HUES48 (cell line): ENCODE results near the gene ABCA10.

Source experiments
- H3K27ac ChIP-seq: one replicate; pipeline ENCODE4 v1.7.0; 2013; ENCODE audit warnings: low read depth, low read length, inconsistent platforms
- H3K27me3 ChIP-seq: 2 replicates; pipeline ENCODE4 v1.6.1; 2013; ENCODE audit warnings: mild to moderate bottlenecking, low read length; ENCODE audit not compliant: control insufficient read depth, insufficient read depth
- H3K36me3 ChIP-seq: 2 replicates; pipeline ENCODE4 v1.6.1; 2013; ENCODE audit warnings: low read length; ENCODE audit not compliant: control insufficient read depth, insufficient read depth
- H3K4me1 ChIP-seq: 2 replicates; pipeline ENCODE4 v1.6.1; 2013; ENCODE audit warnings: mild to moderate bottlenecking, low read length; ENCODE audit not compliant: control insufficient read depth, insufficient read depth
- H3K4me3 ChIP-seq: 2 replicates; pipeline ENCODE4 v1.5.1; 2013; ENCODE audit warnings: mild to moderate bottlenecking, low read depth, low read length
- H3K9ac ChIP-seq: 2 replicates; pipeline ENCODE4 v1.6.1; 2013; ENCODE audit warnings: mild to moderate bottlenecking, low read depth, low read length, moderate library complexity
- H3K9me3 ChIP-seq: 2 replicates; pipeline ENCODE4 v1.6.1; 2013; ENCODE audit warnings: low read length; ENCODE audit not compliant: control insufficient read depth, insufficient read depth

The ABCA10 gene

DNA sequence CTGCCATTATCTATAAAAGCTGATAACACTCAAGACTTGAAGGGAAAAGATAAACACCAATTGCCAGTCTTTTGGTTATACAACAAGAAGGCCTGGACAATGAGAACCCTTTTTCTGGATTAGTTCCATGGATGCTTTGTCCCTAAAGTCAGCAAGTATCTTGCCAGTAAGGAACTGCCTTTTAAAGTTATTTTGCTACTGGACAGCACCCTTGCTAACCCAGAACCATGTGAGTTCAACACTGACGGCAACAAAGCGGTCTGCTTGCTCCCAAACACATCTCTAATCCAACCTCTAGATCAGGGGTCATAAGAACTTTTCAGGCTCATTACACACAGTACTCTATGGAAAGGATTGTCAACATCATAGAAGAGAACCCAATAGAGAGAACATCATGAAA, 61.7 kb downstream of the ABCA10 start:
- no peaks in the 10 kb centered on the region for H3K36me3 ChIP-seq
- H3K27me3 ChIP-seq = no peaks in the 10 kb centered on the region
- H3K4me1 ChIP-seq = no peaks in the 10 kb centered on the region
- no peak overlapping the region for H3K27ac ChIP-seq
- H3K4me3 ChIP-seq = no peak overlapping the region
- no peaks in the 10 kb centered on the region for H3K9me3 ChIP-seq
- H3K9ac ChIP-seq = no peak overlapping the region

GRCh38 chr17:69164206-69164605, 64.4 kb downstream of the ABCA10 start:
- H3K9ac ChIP-seq = no peak overlapping the region

DNA sequence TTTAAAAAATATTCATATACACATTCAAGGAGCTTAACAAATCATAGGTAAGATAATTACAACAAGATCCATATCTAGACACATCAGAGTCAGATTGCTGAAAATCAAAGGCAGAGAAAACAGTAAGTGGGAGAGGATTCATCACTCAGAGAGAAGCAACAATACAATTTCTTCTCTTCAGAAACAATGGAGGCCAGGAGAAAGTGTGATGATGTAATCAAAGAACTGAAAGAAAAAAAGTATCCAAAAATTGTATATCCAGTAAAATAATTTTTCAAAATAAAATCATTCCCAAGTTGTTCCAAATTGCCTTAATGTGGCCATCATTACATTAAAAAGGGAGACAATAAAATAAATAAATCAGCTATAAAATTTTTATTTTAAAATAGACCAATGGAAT, 69.2 kb downstream of the ABCA10 start:
- H3K4me3 ChIP-seq = no peak overlapping the region
- H3K4me1 ChIP-seq = no peaks in the 10 kb centered on the region
- H3K27ac ChIP-seq = no peak overlapping the region
- no peaks in the 10 kb centered on the region for H3K27me3 ChIP-seq
- H3K36me3 ChIP-seq = no peaks in the 10 kb centered on the region
- H3K9me3 ChIP-seq = no peaks in the 10 kb centered on the region
- H3K9ac ChIP-seq = no peak overlapping the region

More at GRCh38 chr17:69164206-69164605, 64.4 kb downstream of the ABCA10 start:
- Histone ChIP-seq H3K4me1 (no peaks in the 10 kb centered on the region), H3K36me3 (no peaks in the 10 kb centered on the region), H3K27me3 (no peaks in the 10 kb centered on the region), H3K4me3 (no peak overlapping the region), H3K9me3 (no peaks in the 10 kb centered on the region), H3K27ac (no peak overlapping the region)

DNA sequence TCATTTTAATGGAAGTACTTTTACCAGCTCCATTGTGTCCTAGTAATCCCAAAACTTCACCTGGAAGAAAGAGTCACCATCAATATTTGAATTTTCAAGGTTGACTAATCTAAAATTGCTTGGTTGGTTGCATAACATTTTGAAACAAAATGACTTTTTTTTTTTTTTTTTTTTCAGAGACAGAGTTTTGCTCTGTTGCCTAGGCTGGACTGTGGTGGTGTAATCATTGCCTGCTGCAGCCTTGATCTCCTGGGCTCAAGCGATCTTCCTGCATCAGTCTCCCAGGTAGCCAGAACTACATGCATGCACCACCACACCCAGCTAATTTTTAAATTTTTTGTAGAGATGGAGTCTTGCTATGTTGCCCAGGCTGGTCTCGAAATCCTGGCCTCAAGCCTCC, 74.4 kb downstream of the ABCA10 start:
- no peaks in the 10 kb centered on the region for H3K9me3 ChIP-seq

GRCh38 chr17:69150333-69150732, 78.3 kb downstream of the ABCA10 start:
- Histone ChIP-seq H3K4me3 (no peak overlapping the region), H3K4me1 (no peaks in the 10 kb centered on the region), H3K36me3 (no peaks in the 10 kb centered on the region), H3K27ac (no peak overlapping the region), H3K9ac (no peak overlapping the region), H3K27me3 (no peaks in the 10 kb centered on the region), H3K9me3 (no peaks in the 10 kb centered on the region)

More for the DNA sequence above, 74.4 kb downstream of the ABCA10 start:
- H3K4me3 ChIP-seq = no peak overlapping the region
- H3K4me1 ChIP-seq = no peaks in the 10 kb centered on the region
- no peak overlapping the region for H3K27ac ChIP-seq
- H3K9ac ChIP-seq = no peak overlapping the region
- H3K36me3 ChIP-seq = no peaks in the 10 kb centered on the region
- H3K27me3 ChIP-seq = no peaks in the 10 kb centered on the region

DNA sequence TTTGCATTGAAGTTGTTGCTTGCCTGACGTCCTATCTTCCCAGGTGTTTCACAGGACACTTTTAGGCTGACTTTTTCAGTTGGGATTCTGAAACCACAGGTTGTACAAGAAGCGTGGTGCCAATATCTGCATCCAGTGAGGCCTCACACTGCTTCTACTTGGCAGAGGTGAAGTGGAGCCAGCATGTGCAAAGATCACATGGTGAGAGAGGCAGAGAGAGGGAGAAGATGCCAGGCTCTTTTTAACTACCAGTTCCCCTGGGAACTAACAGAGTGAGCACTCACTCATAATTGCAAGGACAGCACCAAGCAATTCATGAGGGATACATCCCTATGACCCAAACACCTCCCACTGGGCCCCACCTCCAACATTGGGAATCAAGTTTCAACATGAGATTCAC, 81.2 kb downstream of the ABCA10 start:
- H3K36me3 ChIP-seq = no peaks in the 10 kb centered on the region
- no peak overlapping the region for H3K27ac ChIP-seq
- no peaks in the 10 kb centered on the region for H3K9me3 ChIP-seq
- no peak overlapping the region for H3K4me3 ChIP-seq
- H3K27me3 ChIP-seq = no peaks in the 10 kb centered on the region
- H3K4me1 ChIP-seq = no peaks in the 10 kb centered on the region
- H3K9ac ChIP-seq = no peak overlapping the region

DNA sequence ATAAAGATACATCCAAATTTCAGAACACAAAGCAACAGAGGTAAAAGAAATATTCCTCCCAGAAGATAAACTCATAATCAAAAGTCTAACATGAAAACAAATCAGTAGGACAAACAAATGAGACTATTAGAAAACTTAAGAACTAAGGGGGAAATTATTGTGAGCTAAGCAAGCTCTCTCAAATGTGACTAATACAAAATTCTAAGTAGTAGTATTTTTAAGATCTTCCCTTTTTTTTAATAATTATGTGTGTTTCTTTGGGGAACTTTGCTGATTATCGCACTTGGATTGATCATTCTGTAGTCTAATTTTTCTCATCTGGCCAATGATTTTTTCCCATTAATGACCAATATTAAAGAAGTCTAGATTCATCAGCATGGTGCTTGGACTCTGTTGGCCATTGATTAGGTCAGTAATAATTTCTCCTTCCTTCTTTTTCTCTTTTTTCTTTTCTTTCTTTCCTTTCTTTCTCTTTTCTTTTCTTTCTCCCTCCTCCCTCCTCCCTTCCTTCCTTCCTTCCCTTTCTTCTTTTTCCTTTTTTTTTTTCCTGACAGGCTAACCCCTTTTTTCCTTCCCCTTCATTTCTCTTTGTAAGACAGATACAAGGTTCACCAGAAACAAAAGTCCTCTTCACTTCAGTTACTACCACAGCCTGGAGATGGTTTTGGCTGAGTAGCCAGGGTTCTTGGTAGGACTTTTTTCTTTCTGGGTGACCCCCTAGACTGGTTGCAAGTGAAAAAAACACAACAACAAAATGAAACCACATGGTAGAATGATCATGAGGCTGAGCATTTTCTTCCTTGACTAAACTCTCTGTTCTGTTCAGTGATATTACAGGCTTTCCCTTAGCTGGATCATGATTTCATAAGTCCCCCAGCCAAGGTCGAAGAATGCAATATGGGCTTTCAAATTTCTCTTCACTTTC, 84.0 kb downstream of the ABCA10 start:
- Histone ChIP-seq H3K27ac (no peak overlapping the region), H3K9ac (no peak overlapping the region)

DNA sequence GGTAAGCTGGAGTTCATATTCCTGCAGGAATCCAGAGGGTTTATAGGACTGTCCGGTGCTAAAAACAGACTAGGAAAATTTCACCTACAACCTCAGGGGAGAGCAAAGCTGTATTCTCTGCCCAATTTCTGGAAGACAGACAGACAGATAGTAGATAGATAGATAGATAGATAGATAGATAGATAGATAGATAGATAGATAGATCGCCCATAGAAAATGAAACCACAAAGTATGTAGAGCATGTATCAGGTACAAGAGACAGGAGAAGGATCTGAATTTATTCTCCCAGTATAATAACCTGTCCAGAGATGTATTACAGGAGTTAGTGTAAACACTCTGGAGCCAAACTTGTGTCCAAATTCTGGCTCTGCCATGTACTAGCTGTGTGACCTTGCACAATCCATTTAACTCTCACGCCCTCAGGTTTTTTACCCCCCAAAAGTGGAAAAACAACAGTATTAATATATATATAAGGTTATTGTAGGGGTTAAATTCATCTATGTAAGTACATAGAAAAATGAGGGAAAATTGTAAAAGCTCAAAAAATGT, 84.9 kb downstream of the ABCA10 start:
- H3K9ac ChIP-seq = no peak overlapping the region
- H3K27ac ChIP-seq = no peak overlapping the region
- no peak overlapping the region for H3K4me3 ChIP-seq
- no peaks in the 10 kb centered on the region for H3K27me3 ChIP-seq
- no peaks in the 10 kb centered on the region for H3K4me1 ChIP-seq
- no peaks in the 10 kb centered on the region for H3K36me3 ChIP-seq
- no peaks in the 10 kb centered on the region for H3K9me3 ChIP-seq

More for the DNA sequence above, 84.0 kb downstream of the ABCA10 start:
- H3K4me1 ChIP-seq = no peaks in the 10 kb centered on the region
- H3K36me3 ChIP-seq = no peaks in the 10 kb centered on the region
- H3K27me3 ChIP-seq = no peaks in the 10 kb centered on the region
- H3K9me3 ChIP-seq = no peaks in the 10 kb centered on the region
- H3K4me3 ChIP-seq = no peak overlapping the region

DNA sequence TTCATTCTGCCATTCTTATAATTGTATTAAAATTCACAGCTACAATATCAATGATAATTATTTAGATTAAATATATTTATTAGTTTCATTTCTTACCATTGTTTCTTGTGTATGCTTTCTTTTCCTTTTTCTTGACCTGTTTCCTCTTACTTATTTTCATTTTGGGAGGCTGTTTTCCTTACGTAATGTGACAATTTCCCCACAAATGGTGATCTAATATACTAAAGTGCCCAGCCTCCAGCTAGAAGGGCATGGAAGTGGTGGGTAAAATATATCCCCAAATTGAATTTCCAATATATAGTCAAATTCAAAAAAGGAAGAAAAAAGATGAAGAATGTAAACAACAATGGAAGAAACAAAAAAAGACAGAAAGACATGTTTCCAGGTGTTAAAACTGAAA, 85.5 kb downstream of the ABCA10 start:
- Histone ChIP-seq H3K9ac (no peak overlapping the region), H3K4me1 (no peaks in the 10 kb centered on the region), H3K4me3 (no peak overlapping the region), H3K27ac (no peak overlapping the region), H3K27me3 (no peaks in the 10 kb centered on the region), H3K36me3 (no peaks in the 10 kb centered on the region), H3K9me3 (no peaks in the 10 kb centered on the region)

DNA sequence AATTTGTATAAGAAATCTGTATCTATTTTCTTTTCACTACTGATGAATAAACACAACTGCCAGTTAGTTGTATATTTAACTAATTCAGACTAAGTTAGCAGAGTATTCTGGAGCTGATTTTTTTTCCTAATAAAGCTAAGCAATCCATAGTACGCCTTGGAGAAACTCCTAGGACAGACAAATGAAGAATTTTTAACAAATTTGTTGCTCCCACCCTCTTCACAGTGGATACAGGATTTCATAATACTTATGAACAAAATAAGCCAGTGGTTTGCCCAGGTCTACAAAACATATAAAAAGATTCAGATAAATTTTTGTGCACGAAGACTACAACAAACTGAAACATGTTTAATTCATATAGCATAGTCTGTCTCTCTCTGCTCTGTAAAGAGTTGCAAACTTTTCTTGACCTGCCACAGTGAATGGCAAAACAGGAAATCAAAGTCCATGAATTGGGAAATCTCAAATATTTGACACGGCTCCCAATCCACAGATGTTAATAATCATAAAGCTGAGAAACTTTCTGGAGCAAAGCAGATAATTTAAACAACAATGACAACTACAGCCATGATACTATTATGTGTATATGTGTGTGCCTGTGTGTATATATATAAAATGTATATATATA, 86.3 kb downstream of the ABCA10 start:
- H3K36me3 ChIP-seq = no peaks in the 10 kb centered on the region
- no peak overlapping the region for H3K4me3 ChIP-seq
- no peaks in the 10 kb centered on the region for H3K27me3 ChIP-seq
- H3K27ac ChIP-seq = no peak overlapping the region
- H3K9me3 ChIP-seq = no peaks in the 10 kb centered on the region
- H3K4me1 ChIP-seq = no peaks in the 10 kb centered on the region
- no peak overlapping the region for H3K9ac ChIP-seq
